RWPE2 (cell line): ENCODE results near the gene MRPL19.
A peak's percentile ranks its signal among the peaks of the same experiment; 100 is the strongest.

Source experiments
- ATAC-seq: fragments of 200-7000 bp; cut with Tn5 transposase; 3 replicates; pipeline ENCODE4 v1.9.1; 2021; ENCODE audit warnings: low read depth
- DNase-seq: peaks from one replicate; pipeline ENCODE4 v3.0.0-alpha.2; 2020; ENCODE audit warnings: low spot score
- H3K27ac ChIP-seq: fragments of 450-650 bp; 2 replicates; pipeline ENCODE4 v1.5.1; 2017; ENCODE audit warnings: mild to moderate bottlenecking; ENCODE audit not compliant: poor library complexity, severe bottlenecking
- H3K27me3 ChIP-seq: fragments of 250-450 bp; sonication (Bioruptor Pico); 2 replicates; pipeline ENCODE4 v1.5.1; 2021; ENCODE audit warnings: mild to moderate bottlenecking, moderate library complexity; ENCODE audit not compliant: insufficient read depth, poor library complexity, severe bottlenecking
- H3K36me3 ChIP-seq: fragments of 250-450 bp; sonication (Bioruptor Pico); 2 replicates; pipeline ENCODE4 v1.5.1; 2020; ENCODE audit warnings: low read depth, mild to moderate bottlenecking, moderate library complexity
- H3K4me1 ChIP-seq: fragments of 250-450 bp; sonication (Bioruptor Pico); 2 replicates; pipeline ENCODE4 v1.5.1; 2021; ENCODE audit warnings: mild to moderate bottlenecking, moderate library complexity; ENCODE audit not compliant: insufficient read depth, poor library complexity, severe bottlenecking
- H3K4me3 ChIP-seq: fragments of 250-450 bp; sonication (Bioruptor Pico); 2 replicates; pipeline ENCODE4 v1.5.1; 2021; ENCODE audit warnings: mild to moderate bottlenecking, moderate library complexity; ENCODE audit not compliant: severe bottlenecking
- H3K9me3 ChIP-seq: fragments of 250-450 bp; sonication (Bioruptor Pico); 2 replicates; pipeline ENCODE4 v1.5.1; 2021; ENCODE audit warnings: mild to moderate bottlenecking, moderate library complexity; ENCODE audit not compliant: severe bottlenecking
- TF ChIP-seq, protein P1 (sequence below): fragments of 450-650 bp; IDR thresholded peaks from one replicate; pipeline ENCODE4 v1.5.1; 2017; ENCODE audit warnings: mild to moderate bottlenecking, moderate library complexity; ENCODE audit not compliant: poor library complexity, severe bottlenecking

Gene MRPL19

DNA sequence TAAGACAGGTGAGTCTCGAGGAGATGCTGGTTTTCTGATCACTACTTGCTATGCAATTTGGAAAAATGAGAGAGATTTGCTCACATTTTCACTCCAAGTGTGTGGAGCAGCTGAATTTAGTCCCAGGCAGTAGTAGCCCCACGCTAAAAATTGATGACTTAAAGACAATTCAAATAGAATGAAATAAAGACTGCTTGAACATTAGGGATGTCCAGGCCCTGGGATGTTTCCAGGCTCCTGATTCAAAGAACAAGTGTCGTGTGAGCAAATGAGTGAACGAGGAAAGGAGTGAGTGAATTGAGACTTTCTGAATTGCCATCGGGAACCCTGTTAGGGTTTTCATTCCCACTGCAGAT, 37.3 kb upstream of the MRPL19 start:
- Histone ChIP-seq H3K27ac (no peak overlapping the region), H3K4me3 (no peak overlapping the region), H3K27me3 (no peaks in the 10 kb centered on the region), H3K36me3 (no peaks in the 10 kb centered on the region), H3K9me3 (no peaks in the 10 kb centered on the region), H3K4me1 (peaks cover 20% of the 10 kb centered on the region)
- ATAC-seq (no peak), DNase-seq (no peak)
- TF ChIP-seq, protein P1, sequence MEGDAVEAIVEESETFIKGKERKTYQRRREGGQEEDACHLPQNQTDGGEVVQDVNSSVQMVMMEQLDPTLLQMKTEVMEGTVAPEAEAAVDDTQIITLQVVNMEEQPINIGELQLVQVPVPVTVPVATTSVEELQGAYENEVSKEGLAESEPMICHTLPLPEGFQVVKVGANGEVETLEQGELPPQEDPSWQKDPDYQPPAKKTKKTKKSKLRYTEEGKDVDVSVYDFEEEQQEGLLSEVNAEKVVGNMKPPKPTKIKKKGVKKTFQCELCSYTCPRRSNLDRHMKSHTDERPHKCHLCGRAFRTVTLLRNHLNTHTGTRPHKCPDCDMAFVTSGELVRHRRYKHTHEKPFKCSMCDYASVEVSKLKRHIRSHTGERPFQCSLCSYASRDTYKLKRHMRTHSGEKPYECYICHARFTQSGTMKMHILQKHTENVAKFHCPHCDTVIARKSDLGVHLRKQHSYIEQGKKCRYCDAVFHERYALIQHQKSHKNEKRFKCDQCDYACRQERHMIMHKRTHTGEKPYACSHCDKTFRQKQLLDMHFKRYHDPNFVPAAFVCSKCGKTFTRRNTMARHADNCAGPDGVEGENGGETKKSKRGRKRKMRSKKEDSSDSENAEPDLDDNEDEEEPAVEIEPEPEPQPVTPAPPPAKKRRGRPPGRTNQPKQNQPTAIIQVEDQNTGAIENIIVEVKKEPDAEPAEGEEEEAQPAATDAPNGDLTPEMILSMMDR = peak; percentile 78

DNA sequence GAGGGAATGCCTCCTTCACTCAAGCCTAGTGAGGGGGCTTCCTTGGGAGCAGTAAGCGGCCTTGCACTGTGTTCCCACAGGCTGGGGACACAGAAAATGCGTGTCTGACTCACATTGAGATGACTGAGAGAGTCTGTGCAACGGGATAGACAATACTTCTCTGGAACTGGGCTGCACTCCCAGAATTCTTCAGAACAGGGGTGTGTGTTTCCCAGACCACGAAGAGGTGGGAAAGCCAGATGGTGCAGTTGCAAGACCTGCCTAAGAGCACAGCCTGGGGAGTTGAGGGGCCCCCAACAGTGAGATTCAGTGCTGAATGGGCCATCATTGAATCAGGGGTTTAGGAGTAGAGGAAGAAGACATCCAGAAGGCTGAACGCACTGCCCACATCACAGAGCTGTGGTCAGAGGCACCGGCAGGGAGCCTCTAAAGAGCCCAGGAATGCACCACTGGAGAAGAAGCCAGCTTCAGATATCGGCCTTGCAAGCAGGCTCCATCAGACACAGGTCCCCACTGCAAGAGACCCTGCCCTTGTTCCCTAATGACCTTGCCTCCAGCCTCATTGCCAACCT, 36.6 kb upstream of the MRPL19 start:
- Histone ChIP-seq H3K9me3 (no peaks in the 10 kb centered on the region), H3K27me3 (no peaks in the 10 kb centered on the region), H3K4me3 (no peak overlapping the region), H3K27ac (no peak overlapping the region), H3K36me3 (no peaks in the 10 kb centered on the region), H3K4me1 (peaks cover 20% of the 10 kb centered on the region)
- TF ChIP-seq, protein P1 = no peak
- DNase-seq (no peak), ATAC-seq (no peak)

DNA sequence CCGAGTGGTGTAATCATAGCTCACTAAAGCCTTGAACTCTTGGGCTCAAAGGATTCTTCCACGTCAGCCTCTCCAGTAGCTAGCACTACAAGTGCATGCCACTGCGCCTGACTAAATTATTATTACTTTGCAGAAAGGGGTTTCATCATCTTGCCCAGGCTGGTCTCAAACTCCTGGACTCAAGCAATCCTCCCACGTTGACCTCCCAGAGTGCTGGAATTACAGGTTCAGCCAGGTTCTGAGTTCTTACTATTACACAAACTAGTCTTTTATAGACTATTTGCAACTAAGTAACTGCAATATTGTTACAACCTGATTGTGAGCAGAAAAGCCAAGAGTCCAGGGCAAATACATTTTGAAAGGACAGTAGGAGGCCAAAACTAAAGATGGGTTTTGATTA, 35.9 kb upstream of the MRPL19 start:
- DNase-seq (no peak), ATAC-seq (no peak)
- TF ChIP-seq, protein P1 = no peak
- H3K27me3 ChIP-seq = no peaks in the 10 kb centered on the region
- H3K4me3 ChIP-seq = no peak overlapping the region
- H3K9me3 ChIP-seq = no peaks in the 10 kb centered on the region
- no peaks in the 10 kb centered on the region for H3K36me3 ChIP-seq
- no peak overlapping the region for H3K27ac ChIP-seq
- H3K4me1 ChIP-seq = peaks cover 18% of the 10 kb centered on the region

DNA sequence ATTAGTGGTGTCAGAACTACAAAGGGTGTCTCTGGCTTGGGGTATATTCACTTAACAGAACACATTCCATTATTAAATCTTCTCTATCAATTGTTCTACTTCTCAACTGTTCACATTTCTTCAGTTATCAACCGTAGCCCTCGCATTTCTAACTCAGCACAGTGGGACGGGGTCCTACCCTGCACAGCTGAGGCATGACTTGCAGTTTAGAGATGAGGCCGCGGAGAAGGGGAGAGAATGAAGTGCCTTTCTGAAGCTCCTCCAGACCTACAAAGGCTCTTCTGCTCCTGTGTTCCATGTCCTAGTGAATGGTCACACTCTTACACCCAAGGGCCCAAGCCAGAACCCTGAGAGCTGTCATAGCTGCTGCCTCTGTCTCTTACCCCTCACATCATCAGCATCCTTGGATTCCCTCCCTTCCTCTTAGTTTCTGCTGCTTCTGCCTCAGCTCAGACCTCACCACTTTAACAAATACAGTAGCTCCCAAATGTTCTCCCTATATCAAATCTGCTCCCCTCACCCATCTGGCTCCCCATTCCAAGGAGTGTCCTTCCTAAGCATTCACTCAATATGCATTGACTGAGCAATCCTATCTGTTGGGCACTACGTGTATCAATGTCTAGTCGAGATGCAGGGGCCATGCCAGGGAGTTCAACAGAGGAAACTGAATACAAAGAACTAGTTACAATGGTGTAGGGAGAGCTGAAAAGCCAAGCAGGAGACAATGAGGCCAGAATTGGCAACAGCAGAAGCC, 34.3 kb upstream of the MRPL19 start:
- ATAC-seq = no peak

More for the DNA sequence above, 34.3 kb upstream of the MRPL19 start:
- no peak for DNase-seq
- Histone ChIP-seq H3K4me3 (no peak overlapping the region), H3K4me1 (peaks cover 2% of the 10 kb centered on the region), H3K27me3 (no peaks in the 10 kb centered on the region), H3K9me3 (no peaks in the 10 kb centered on the region), H3K27ac (no peak overlapping the region), H3K36me3 (no peaks in the 10 kb centered on the region)
- TF ChIP-seq, protein P1 = no peak
